Measurements from ENCODE around the gene CCDC110. TPM values are rescaled to one million over a fixed set of nuclear protein-coding genes. Genes with fewer than 3 reads are reported as not detected.

The CCDC110 gene
- 0.06 TPM in 1 of 5 replicates, not detected in the others for total RNA-seq (2022; extraction: Qiagen RNA extraction)

GRCh38 chr4:185471235-185472102 lies at the start of gene CCDC110:
Gene CCDC110 (minus strand): TSS chr4:185471733. CDS start chr4:185471683, 50 bp downstream.

GRCh38 chr4:185425647-185426352 lies 45.7 kb downstream of the CCDC110 start, which contains the start of gene UFSP2:
Gene UFSP2 (minus strand): TSS chr4:185425964. CDS start chr4:185425868, 96 bp downstream.

GRCh38 chr4:185396724-185397385 lies 74.7 kb downstream of the CCDC110 start, which contains the start of gene ANKRD37:
Gene ANKRD37 (plus strand): TSS chr4:185396841. CDS start chr4:185396924, 83 bp downstream.

GRCh38 chr4:185395238-185395955 lies 76.1 kb downstream of the CCDC110 start, which contains the start of gene LRP2BP:
Gene LRP2BP (minus strand): TSS chr4:185395924. CDS start chr4:185378186, 17,738 bp downstream.

Other genes starting within 250 kb of the CCDC110 start
- 0.08 to 0.14 TPM (median 0.10 TPM) in 5 replicates for gene LRP2BP, start 75.8 kb downstream of the CCDC110 start, total RNA-seq (2022; extraction: Qiagen RNA extraction)
- gene ANKRD37, start 74.9 kb downstream of the CCDC110 start, total RNA-seq (2022; extraction: Qiagen RNA extraction) = 2.4 to 3.6 TPM (median 3.0 TPM) in 5 replicates
- gene UFSP2, start 45.8 kb downstream of the CCDC110 start, total RNA-seq (2022; extraction: Qiagen RNA extraction) = 11.0 to 16.8 TPM (median 12.8 TPM) in 5 replicates
- 0.10 to 0.26 TPM (median 0.16 TPM) in 5 replicates for gene PDLIM3, start 63.8 kb upstream of the CCDC110 start, total RNA-seq (2022; extraction: Qiagen RNA extraction)